Measurements from ENCODE around the gene OSTC. TPM values are rescaled to one million over a fixed set of nuclear protein-coding genes. Genes with fewer than 3 reads are reported as not detected.

The OSTC gene
- total RNA-seq, 1 donor from 2014 or later: 64.4 TPM

GRCh38 chr4:108694423-108694822 lies 44.0 kb downstream of the OSTC start:
- Histone ChIP-seq H3K9me3 (no peaks in the 10 kb centered on the region), H3K36me3 (no peaks in the 10 kb centered on the region), H3K27ac (no peak overlapping the region), H3K27me3 (ENCODE audit: low read depth) (no peaks in the 10 kb centered on the region), H3K4me3 (no peak overlapping the region), H3K4me1 (no peaks in the 10 kb centered on the region)
- TF ChIP-seq CTCF (IDR thresholded peaks at IDR 0.05): no peak
- ATAC-seq (no peak), DNase-seq (no peak)
- intact Hi-C loops (cut with DNase I): no loop called here

- H3K27me3 ChIP-seq (ENCODE audit: low read depth): no peaks in the 10 kb centered on the region
- no peaks in the 10 kb centered on the region for H3K36me3 ChIP-seq
- H3K4me1 ChIP-seq: no peaks in the 10 kb centered on the region
- TF ChIP-seq CTCF (IDR thresholded peaks at IDR 0.05): no peak
- intact Hi-C loops (cut with DNase I): no loop called here
- no peak for ATAC-seq
- no peaks in the 10 kb centered on the region for H3K9me3 ChIP-seq
- H3K27ac ChIP-seq: no peak overlapping the region
- DNase-seq: no peak
- no peak overlapping the region for H3K4me3 ChIP-seq
Observed at GRCh38 chr4:108695062-108695461, 44.7 kb downstream of the OSTC start.

GRCh38 chr4:108696160-108696559 lies 45.8 kb downstream of the OSTC start:
- Histone ChIP-seq H3K9me3 (no peaks in the 10 kb centered on the region), H3K4me3 (no peak overlapping the region), H3K36me3 (no peaks in the 10 kb centered on the region), H3K4me1 (no peaks in the 10 kb centered on the region), H3K27me3 (ENCODE audit: low read depth) (no peaks in the 10 kb centered on the region), H3K27ac (no peak overlapping the region)
- TF ChIP-seq CTCF (IDR thresholded peaks at IDR 0.05): no peak
- ATAC-seq: no peak
- no peak for DNase-seq
- intact Hi-C loops (cut with DNase I): no loop called here

GRCh38 chr4:108700081-108700757 lies 49.8 kb downstream of the OSTC start:
- ATAC-seq (no peak), DNase-seq (no peak)
- H3K4me1 ChIP-seq: no peaks in the 10 kb centered on the region
- no peak overlapping the region for H3K4me3 ChIP-seq
- H3K9me3 ChIP-seq: no peaks in the 10 kb centered on the region
- no peak overlapping the region for H3K27ac ChIP-seq
- no peak for TF ChIP-seq CTCF (IDR thresholded peaks at IDR 0.05)
- H3K36me3 ChIP-seq: no peaks in the 10 kb centered on the region
- no peaks in the 10 kb centered on the region for H3K27me3 ChIP-seq (ENCODE audit: low read depth)
- intact Hi-C loops (cut with DNase I): no loop called here

GRCh38 chr4:108702960-108703359 lies 52.6 kb downstream of the OSTC start:
- no peaks in the 10 kb centered on the region for H3K27me3 ChIP-seq (ENCODE audit: low read depth)
- no peaks in the 10 kb centered on the region for H3K4me1 ChIP-seq
- no peaks in the 10 kb centered on the region for H3K9me3 ChIP-seq
- TF ChIP-seq CTCF (IDR thresholded peaks at IDR 0.05): no peak
- H3K27ac ChIP-seq: no peak overlapping the region
- H3K4me3 ChIP-seq: no peak overlapping the region
- ATAC-seq (no peak), DNase-seq (no peak)
- no peaks in the 10 kb centered on the region for H3K36me3 ChIP-seq
- intact Hi-C loops (cut with DNase I): no loop called here
